ENCODE results near the gene NSD1. TPM values are rescaled to one million over a fixed set of nuclear protein-coding genes. Genes with fewer than 3 reads are reported as not detected.

Gene NSD1
- total RNA-seq, 4 donors from 2014 or later, result 25.4 to 32.7 (median 29.0) TPM

GRCh38 chr5:177332031-177332895 is 198.7 kb downstream of the NSD1 start:
- Histone ChIP-seq H3K9me3 (no peaks in the 10 kb centered on the region), H3K4me1 (no peaks in the 10 kb centered on the region), H3K36me3 (peaks cover 0 to 67% of the 10 kb centered on the region in 2 donors), H3K27me3 (no peaks in the 10 kb centered on the region), H3K27ac (no peak overlapping the region), H3K4me3 (no peak overlapping the region)
- no peak for ATAC-seq
- no peak for DNase-seq
- TF ChIP-seq POLR2A (IDR thresholded peaks at IDR 0.05) (no peak), CTCF (IDR thresholded peaks at IDR 0.05 in 4 of 5, conservative IDR thresholded peaks at IDR 0.05 in 1 of 5) (no peak)
- in situ Hi-C loops (cut with MboI; ENCODE audit: low sequenced_read_pairs in 4 of 4), result no loop called here
- intact Hi-C loops (cut with DNase I; ENCODE audit: low total_unique reads), result no loop called here

- no peak for DNase-seq
- Histone ChIP-seq H3K36me3 (peaks cover 0 to 73% of the 10 kb centered on the region in 2 donors), H3K27ac (no peak overlapping the region), H3K4me1 (no peaks in the 10 kb centered on the region), H3K4me3 (no peak overlapping the region), H3K9me3 (no peaks in the 10 kb centered on the region), H3K27me3 (no peaks in the 10 kb centered on the region)
- no peak for ATAC-seq
- in situ Hi-C loops (cut with MboI; ENCODE audit: low sequenced_read_pairs in 4 of 4), result no loop called here
- no peak for TF ChIP-seq POLR2A (IDR thresholded peaks at IDR 0.05)
- no peak for TF ChIP-seq CTCF (IDR thresholded peaks at IDR 0.05 in 4 of 5, conservative IDR thresholded peaks at IDR 0.05 in 1 of 5)
- intact Hi-C loops (cut with DNase I; ENCODE audit: low total_unique reads), result no loop called here
Measured at GRCh38 chr5:177332896-177333260, 199.3 kb downstream of the NSD1 start.

GRCh38 chr5:177333420-177334154 is 200.0 kb downstream of the NSD1 start:
- Histone ChIP-seq H3K27me3 (no peaks in the 10 kb centered on the region), H3K9me3 (no peaks in the 10 kb centered on the region), H3K4me1 (no peaks in the 10 kb centered on the region), H3K36me3 (peaks cover 0 to 76% of the 10 kb centered on the region in 2 donors), H3K27ac (no peak overlapping the region), H3K4me3 (no peak overlapping the region)
- ATAC-seq (no peak), DNase-seq (no peak)
- in situ Hi-C loops (cut with MboI; ENCODE audit: low sequenced_read_pairs in 4 of 4), result no loop called here
- intact Hi-C loops (cut with DNase I; ENCODE audit: low total_unique reads), result no loop called here
- TF ChIP-seq CTCF (IDR thresholded peaks at IDR 0.05 in 4 of 5, conservative IDR thresholded peaks at IDR 0.05 in 1 of 5) (no peak), POLR2A (IDR thresholded peaks at IDR 0.05) (no peak)

GRCh38 chr5:177334155-177334551 is 200.6 kb downstream of the NSD1 start:
- in situ Hi-C loops (cut with MboI; ENCODE audit: low sequenced_read_pairs in 4 of 4) (no loop called here), intact Hi-C loops (cut with DNase I; ENCODE audit: low total_unique reads) (no loop called here)
- peaks cover 0 to 76% of the 10 kb centered on the region in 2 donors for H3K36me3 ChIP-seq
- TF ChIP-seq CTCF (IDR thresholded peaks at IDR 0.05 in 4 of 5, conservative IDR thresholded peaks at IDR 0.05 in 1 of 5), result no peak
- no peak for TF ChIP-seq POLR2A (IDR thresholded peaks at IDR 0.05)
- ATAC-seq, result no peak
- no peak overlapping the region for H3K27ac ChIP-seq
- no peaks in the 10 kb centered on the region for H3K4me1 ChIP-seq
- no peaks in the 10 kb centered on the region for H3K9me3 ChIP-seq
- no peaks in the 10 kb centered on the region for H3K27me3 ChIP-seq
- DNase-seq, result no peak
- H3K4me3 ChIP-seq, result no peak overlapping the region

Measured in gastrocnemius medialis (tissue), 4 donors.